Kasumi-1 (cell line): Measurements from ENCODE around the gene DHRS9.
A peak's percentile ranks its signal among the peaks of the same experiment; 100 is the strongest.
"Not testable (repeated sequence)": the region's sequence is repeated elsewhere in the genome, so short reads cannot be mapped to it uniquely, and the experiment has no call there.

Source experiments
- DNase-seq, 2 experiments: peaks; one replicate each; lab custom pipeline; 2025; lab: John Stamatoyannopoulos, UW

Gene DHRS9

GRCh38 chr2:169095621-169096105, 26.3 kb downstream of the DHRS9 start:
- peak; percentile 89 for DNase-seq

GRCh38 chr2:169104848-169105247, 35.5 kb downstream of the DHRS9 start:
- no peak for DNase-seq

GRCh38 chr2:169105476-169105875, 36.1 kb downstream of the DHRS9 start:
- peak; percentile 13 to 21 for DNase-seq

GRCh38 chr2:169106134-169106533, 36.8 kb downstream of the DHRS9 start:
- DNase-seq, result no peak

- DNase-seq, result peak; percentile 67 to 77
Observed at GRCh38 chr2:169106563-169107545, 37.5 kb downstream of the DHRS9 start.

- peak; percentile 20 to 28 for DNase-seq
Observed at GRCh38 chr2:169107645-169108044, 38.3 kb downstream of the DHRS9 start.

- peak; percentile 20 to 23 for DNase-seq
Observed at GRCh38 chr2:169108099-169108884, 38.9 kb downstream of the DHRS9 start.

- peak; percentile 90 to 91 for DNase-seq
Observed at GRCh38 chr2:169109502-169110409, 40.4 kb downstream of the DHRS9 start.

GRCh38 chr2:169110419-169110818, 41.1 kb downstream of the DHRS9 start:
- no peak for DNase-seq

GRCh38 chr2:169110916-169111315, 41.6 kb downstream of the DHRS9 start:
- DNase-seq, result no peak

- no peak for DNase-seq
Observed at GRCh38 chr2:169112841-169113240, 43.5 kb downstream of the DHRS9 start.

GRCh38 chr2:169114056-169114455, 44.7 kb downstream of the DHRS9 start:
- no peak for DNase-seq

GRCh38 chr2:169116327-169116726, 47.0 kb downstream of the DHRS9 start:
- no peak for DNase-seq

- DNase-seq, result no peak
Observed at GRCh38 chr2:169116993-169117392, 47.6 kb downstream of the DHRS9 start.

GRCh38 chr2:169118060-169118459, 48.7 kb downstream of the DHRS9 start:
- DNase-seq, result no peak

- DNase-seq, result no peak
Observed at GRCh38 chr2:169119123-169119760, 49.9 kb downstream of the DHRS9 start.

GRCh38 chr2:169119851-169120250, 50.5 kb downstream of the DHRS9 start:
- DNase-seq, result no peak

GRCh38 chr2:169129703-169130243, 60.4 kb downstream of the DHRS9 start:
- DNase-seq, result peak in 1 of 2 experiments; percentile 17

GRCh38 chr2:169131587-169132512, 62.5 kb downstream of the DHRS9 start:
- peak; percentile 85 for DNase-seq

- not testable (repeated sequence) for DNase-seq
Observed at GRCh38 chr2:169134272-169134671, 64.9 kb downstream of the DHRS9 start.
